Measurements from ENCODE around the gene RIMS1. TPM values are rescaled to one million over a fixed set of nuclear protein-coding genes. Genes with fewer than 3 reads are reported as not detected.
A peak's percentile ranks its signal among the peaks of the same experiment; 100 is the strongest.

Gene RIMS1
- total RNA-seq, 3 donors from 2014 or later: not detected

- no peak for ATAC-seq
- no peak overlapping the region for H3K4me3 Mint-ChIP-seq
- H3K9me3 Mint-ChIP-seq: no peaks in the 10 kb centered on the region
- DNase-seq: no peak
- no peaks in the 10 kb centered on the region for H3K4me1 Mint-ChIP-seq (ENCODE audit: low read depth)
- H3K27me3 Mint-ChIP-seq (ENCODE audit: low read depth): no peaks in the 10 kb centered on the region
- no peaks in the 10 kb centered on the region for H3K36me3 Mint-ChIP-seq (ENCODE audit: insufficient read depth)
These were observed 208.2 kb downstream of the RIMS1 start for GRCh38 chr6:72094506-72094905.

- no peaks in the 10 kb centered on the region for H3K4me1 Mint-ChIP-seq (ENCODE audit: low read depth)
These were observed 216.2 kb downstream of the RIMS1 start for GRCh38 chr6:72102561-72102960.

GRCh38 chr6:72111611-72112010 lies 225.3 kb downstream of the RIMS1 start:
- Mint-ChIP-seq H3K4me3 (no peak overlapping the region), H3K36me3 (ENCODE audit: insufficient read depth) (no peaks in the 10 kb centered on the region), H3K4me1 (ENCODE audit: low read depth) (no peaks in the 10 kb centered on the region), H3K9me3 (no peaks in the 10 kb centered on the region), H3K27me3 (ENCODE audit: low read depth) (no peaks in the 10 kb centered on the region)
- DNase-seq (no peak), ATAC-seq (no peak)

More at GRCh38 chr6:72102561-72102960, 216.2 kb downstream of the RIMS1 start:
- no peak for ATAC-seq
- Mint-ChIP-seq H3K9me3 (no peaks in the 10 kb centered on the region), H3K4me3 (no peak overlapping the region), H3K36me3 (ENCODE audit: insufficient read depth) (no peaks in the 10 kb centered on the region), H3K27me3 (ENCODE audit: low read depth) (no peaks in the 10 kb centered on the region)
- no peak for DNase-seq

GRCh38 chr6:72130327-72130726 lies 244.0 kb downstream of the RIMS1 start:
- no peaks in the 10 kb centered on the region for H3K36me3 Mint-ChIP-seq (ENCODE audit: insufficient read depth)

GRCh38 chr6:72132427-72132826 lies 246.1 kb downstream of the RIMS1 start:
- DNase-seq (no peak), ATAC-seq (no peak)
- Mint-ChIP-seq H3K36me3 (ENCODE audit: insufficient read depth) (no peaks in the 10 kb centered on the region), H3K9me3 (no peaks in the 10 kb centered on the region), H3K4me3 (no peak overlapping the region), H3K4me1 (ENCODE audit: low read depth) (no peaks in the 10 kb centered on the region), H3K27me3 (ENCODE audit: low read depth) (no peaks in the 10 kb centered on the region)

More at GRCh38 chr6:72130327-72130726, 244.0 kb downstream of the RIMS1 start:
- ATAC-seq: no peak
- Mint-ChIP-seq H3K9me3 (no peaks in the 10 kb centered on the region), H3K4me3 (no peak overlapping the region), H3K27me3 (ENCODE audit: low read depth) (no peaks in the 10 kb centered on the region), H3K4me1 (ENCODE audit: low read depth) (no peaks in the 10 kb centered on the region)
- no peak for DNase-seq

GRCh38 chr6:72132851-72133250 lies 246.5 kb downstream of the RIMS1 start:
- no peak for ATAC-seq
- no peak for DNase-seq
- H3K4me1 Mint-ChIP-seq (ENCODE audit: low read depth): no peaks in the 10 kb centered on the region
- H3K9me3 Mint-ChIP-seq: no peaks in the 10 kb centered on the region
- no peaks in the 10 kb centered on the region for H3K27me3 Mint-ChIP-seq (ENCODE audit: low read depth)
- H3K4me3 Mint-ChIP-seq: no peak overlapping the region
- no peaks in the 10 kb centered on the region for H3K36me3 Mint-ChIP-seq (ENCODE audit: insufficient read depth)

- H3K4me1 Mint-ChIP-seq (ENCODE audit: low read depth): no peaks in the 10 kb centered on the region
- H3K9me3 Mint-ChIP-seq: no peaks in the 10 kb centered on the region
- H3K27me3 Mint-ChIP-seq (ENCODE audit: low read depth): no peaks in the 10 kb centered on the region
- DNase-seq (no peak), ATAC-seq (no peak)
- H3K36me3 Mint-ChIP-seq (ENCODE audit: insufficient read depth): no peaks in the 10 kb centered on the region
- no peak overlapping the region for H3K4me3 Mint-ChIP-seq
These were observed 247.0 kb downstream of the RIMS1 start for GRCh38 chr6:72133324-72133723.

- H3K36me3 Mint-ChIP-seq (ENCODE audit: insufficient read depth): no peaks in the 10 kb centered on the region
- H3K9me3 Mint-ChIP-seq: peaks cover 3% of the 10 kb centered on the region
- no peak overlapping the region for H3K4me3 Mint-ChIP-seq
- DNase-seq (no peak), ATAC-seq (no peak)
- H3K27me3 Mint-ChIP-seq (ENCODE audit: low read depth): no peaks in the 10 kb centered on the region
- no peaks in the 10 kb centered on the region for H3K4me1 Mint-ChIP-seq (ENCODE audit: low read depth)
These were observed 254.4 kb downstream of the RIMS1 start for GRCh38 chr6:72140795-72141194.

GRCh38 chr6:72149715-72150114 lies 263.4 kb downstream of the RIMS1 start:
- no peak overlapping the region for H3K4me3 Mint-ChIP-seq
- H3K9me3 Mint-ChIP-seq: peaks cover 18% of the 10 kb centered on the region
- DNase-seq (no peak), ATAC-seq (no peak)
- H3K4me1 Mint-ChIP-seq (ENCODE audit: low read depth): no peaks in the 10 kb centered on the region
- no peaks in the 10 kb centered on the region for H3K27me3 Mint-ChIP-seq (ENCODE audit: low read depth)
- no peaks in the 10 kb centered on the region for H3K36me3 Mint-ChIP-seq (ENCODE audit: insufficient read depth)

GRCh38 chr6:72151742-72152141 lies 265.4 kb downstream of the RIMS1 start:
- H3K9me3 Mint-ChIP-seq: peaks cover 14% of the 10 kb centered on the region
- DNase-seq (no peak), ATAC-seq (no peak)
- H3K4me1 Mint-ChIP-seq (ENCODE audit: low read depth): no peaks in the 10 kb centered on the region
- no peak overlapping the region for H3K4me3 Mint-ChIP-seq
- H3K36me3 Mint-ChIP-seq (ENCODE audit: insufficient read depth): no peaks in the 10 kb centered on the region
- no peaks in the 10 kb centered on the region for H3K27me3 Mint-ChIP-seq (ENCODE audit: low read depth)

- DNase-seq (no peak), ATAC-seq (no peak)
- no peaks in the 10 kb centered on the region for H3K4me1 Mint-ChIP-seq (ENCODE audit: low read depth)
- peaks cover 1% of the 10 kb centered on the region for H3K9me3 Mint-ChIP-seq
- H3K4me3 Mint-ChIP-seq: no peak overlapping the region
- no peaks in the 10 kb centered on the region for H3K36me3 Mint-ChIP-seq (ENCODE audit: insufficient read depth)
- peaks cover 6% of the 10 kb centered on the region for H3K27me3 Mint-ChIP-seq (ENCODE audit: low read depth)
These were observed 289.6 kb downstream of the RIMS1 start for GRCh38 chr6:72175916-72176315.

GRCh38 chr6:72182337-72183246 lies 296.2 kb downstream of the RIMS1 start:
- Mint-ChIP-seq H3K4me1 (ENCODE audit: low read depth) (peaks cover 4% of the 10 kb centered on the region), H3K27me3 (ENCODE audit: low read depth) (peaks cover 27% of the 10 kb centered on the region), H3K36me3 (ENCODE audit: insufficient read depth) (no peaks in the 10 kb centered on the region), H3K9me3 (peaks cover 8% of the 10 kb centered on the region), H3K4me3 (peak overlapping the region; percentile 22)
- DNase-seq (no peak), ATAC-seq (peak; percentile 28 to 46)

- Mint-ChIP-seq H3K9me3 (no peaks in the 10 kb centered on the region), H3K27me3 (ENCODE audit: low read depth) (no peaks in the 10 kb centered on the region), H3K36me3 (ENCODE audit: insufficient read depth) (no peaks in the 10 kb centered on the region), H3K4me3 (no peak overlapping the region), H3K4me1 (ENCODE audit: low read depth) (no peaks in the 10 kb centered on the region)
- ATAC-seq (no peak), DNase-seq (no peak)
These were observed 317.6 kb downstream of the RIMS1 start for GRCh38 chr6:72203983-72204382.

GRCh38 chr6:72205500-72205899 lies 319.1 kb downstream of the RIMS1 start:
- peaks cover 2% of the 10 kb centered on the region for H3K27me3 Mint-ChIP-seq (ENCODE audit: low read depth)
- no peaks in the 10 kb centered on the region for H3K4me1 Mint-ChIP-seq (ENCODE audit: low read depth)
- no peaks in the 10 kb centered on the region for H3K9me3 Mint-ChIP-seq
- ATAC-seq: no peak
- H3K4me3 Mint-ChIP-seq: no peak overlapping the region
- no peak for DNase-seq
- no peaks in the 10 kb centered on the region for H3K36me3 Mint-ChIP-seq (ENCODE audit: insufficient read depth)

GRCh38 chr6:72206606-72207005 lies 320.3 kb downstream of the RIMS1 start:
- ATAC-seq (no peak), DNase-seq (no peak)

More at GRCh38 chr6:72206606-72207005, 320.3 kb downstream of the RIMS1 start:
- Mint-ChIP-seq H3K27me3 (ENCODE audit: low read depth) (peaks cover 2% of the 10 kb centered on the region), H3K9me3 (no peaks in the 10 kb centered on the region), H3K36me3 (ENCODE audit: insufficient read depth) (no peaks in the 10 kb centered on the region), H3K4me3 (no peak overlapping the region), H3K4me1 (ENCODE audit: low read depth) (no peaks in the 10 kb centered on the region)

Data from activated T-cell treated with anti-CD3 and anti-CD28 coated beads, Interleukin-2, amount 50 U/mL, for 4 hours (primary cell).